Activated T-cell treated with anti-CD3 and anti-CD28 coated beads, Interleukin-2, amount 50 U/mL, for 72 hours (primary cell): ENCODE results near the gene SMNDC1. TPM values are rescaled to one million over a fixed set of nuclear protein-coding genes. Genes with fewer than 3 reads are reported as not detected.

Experiments used
- ATAC-seq, 2 donors: fragments of 150-1000 bp; cut with Tn5 transposase; replicated peaks in 1 of 2; 2 replicates each; pipeline ENCODE4 v1.10.0; 2021; ENCODE audit warnings: moderate library complexity in 2 of 2, mild to moderate bottlenecking in 1 of 2
- DNase-seq, 2 donors: peaks; one replicate each; pipeline ENCODE4 v3.0.0; 2021 to 2022; ENCODE audit warnings: mixed read lengths in 1 of 2
- H3K27ac Mint-ChIP-seq: one replicate; pipeline ENCODE4 v1.8.0; 2022; ENCODE audit warnings: mild to moderate bottlenecking, moderate library complexity, mixed read lengths
- H3K27me3 Mint-ChIP-seq: one replicate; pipeline ENCODE4 v1.8.0; 2022; ENCODE audit warnings: low read depth, mixed read lengths
- H3K36me3 Mint-ChIP-seq, 2 donors: one replicate each; pipeline ENCODE4 v1.8.0; 2022; ENCODE audit warnings: mixed read lengths in 2 of 2, mild to moderate bottlenecking in 1 of 2; ENCODE audit not compliant: insufficient read depth in 2 of 2
- H3K4me1 Mint-ChIP-seq: one replicate; pipeline ENCODE4 v1.8.0; 2022; ENCODE audit warnings: low read depth, mixed read lengths
- H3K4me3 Mint-ChIP-seq, 2 donors: one replicate each; pipeline ENCODE4 v1.8.0; 2022; ENCODE audit warnings: mild to moderate bottlenecking in 2 of 2, mixed read lengths in 2 of 2, moderate library complexity in 2 of 2
- H3K9me3 Mint-ChIP-seq, 2 donors: one replicate each; pipeline ENCODE4 v1.8.0; 2022; ENCODE audit warnings: mixed read lengths in 2 of 2
- total RNA-seq, 2 donors: library from RNA; stranded (reverse); gene quantifications; one replicate each; pipeline ENCODE4 v1.2.3, GENCODE V29; 2022

SMNDC1 gene
- total RNA-seq = 10 to 100 TPM; 49.2 to 54.6 TPM

- H3K4me1 Mint-ChIP-seq = peaks cover 59% of the 10 kb centered on the region
- peak within 1 kb of the TSS; percentile 96 for H3K27ac Mint-ChIP-seq
- H3K4me3 Mint-ChIP-seq = peak within 1 kb of the TSS; percentile 93 to 97
- DNase-seq (peak; percentile 97), ATAC-seq (peak; percentile 91)
- H3K36me3 Mint-ChIP-seq = peaks cover 11 to 31% of the 10 kb centered on the region in 2 donors
- no peaks in the 10 kb centered on the region for H3K9me3 Mint-ChIP-seq
- no peaks in the 10 kb centered on the region for H3K27me3 Mint-ChIP-seq
Measured at GRCh38 chr10:110304780-110305421, at the start of gene SMNDC1. Gene SMNDC1 (minus strand): TSS chr10:110304920. CDS start chr10:110303587, 1,333 bp downstream.

- no peaks in the 10 kb centered on the region for H3K9me3 Mint-ChIP-seq
- DNase-seq = peak; percentile 86 to 89
- peak; percentile 30 to 38 for ATAC-seq
- peak overlapping the region; percentile 92 to 94 for H3K4me3 Mint-ChIP-seq
- peaks cover 90% of the 10 kb centered on the region for H3K4me1 Mint-ChIP-seq
- H3K27me3 Mint-ChIP-seq = no peaks in the 10 kb centered on the region
- H3K36me3 Mint-ChIP-seq = peaks cover 0 to 2% of the 10 kb centered on the region in 2 donors
- H3K27ac Mint-ChIP-seq = peak overlapping the region; percentile 99
Measured at GRCh38 chr10:110354322-110354766, 49.6 kb upstream of the SMNDC1 start.

- ATAC-seq = peak; percentile 72 to 74
- Mint-ChIP-seq H3K36me3 (peaks cover 0 to 2% of the 10 kb centered on the region in 2 donors), H3K9me3 (no peaks in the 10 kb centered on the region), H3K27me3 (no peaks in the 10 kb centered on the region), H3K4me1 (peaks cover 81% of the 10 kb centered on the region), H3K4me3 (peak overlapping the region; percentile 92 to 94), H3K27ac (peak overlapping the region; percentile 99)
- DNase-seq = peak; percentile 79 to 86
Measured at GRCh38 chr10:110353244-110354119, 48.8 kb upstream of the SMNDC1 start.

- Mint-ChIP-seq H3K27me3 (peaks cover under 1% of the 10 kb centered on the region), H3K27ac (no peak overlapping the region), H3K4me1 (peaks cover 75% of the 10 kb centered on the region), H3K9me3 (no peaks in the 10 kb centered on the region), H3K4me3 (peak overlapping the region; percentile 92 to 94), H3K36me3 (peaks cover 0 to 2% of the 10 kb centered on the region in 2 donors)
- no peak for ATAC-seq
- DNase-seq = no peak
Measured at GRCh38 chr10:110352930-110353243, 48.2 kb upstream of the SMNDC1 start.

GRCh38 chr10:110350812-110351211, 46.1 kb upstream of the SMNDC1 start:
- no peak for ATAC-seq
- DNase-seq = no peak
- no peak overlapping the region for H3K4me3 Mint-ChIP-seq
- H3K27ac Mint-ChIP-seq = no peak overlapping the region
- H3K27me3 Mint-ChIP-seq = peaks cover 6% of the 10 kb centered on the region
- H3K4me1 Mint-ChIP-seq = peaks cover 55% of the 10 kb centered on the region
- no peaks in the 10 kb centered on the region for H3K9me3 Mint-ChIP-seq
- peaks cover under 1 to 2% of the 10 kb centered on the region in 2 donors for H3K36me3 Mint-ChIP-seq

GRCh38 chr10:110349831-110350230, 45.1 kb upstream of the SMNDC1 start:
- H3K4me1 Mint-ChIP-seq = peaks cover 45% of the 10 kb centered on the region
- no peak overlapping the region for H3K27ac Mint-ChIP-seq
- no peak overlapping the region for H3K4me3 Mint-ChIP-seq
- peaks cover 0 to 2% of the 10 kb centered on the region in 2 donors for H3K36me3 Mint-ChIP-seq
- ATAC-seq (no peak), DNase-seq (no peak)
- H3K9me3 Mint-ChIP-seq = no peaks in the 10 kb centered on the region
- peaks cover 11% of the 10 kb centered on the region for H3K27me3 Mint-ChIP-seq

GRCh38 chr10:110349386-110349785, 44.7 kb upstream of the SMNDC1 start:
- Mint-ChIP-seq H3K27ac (no peak overlapping the region), H3K4me1 (peaks cover 40% of the 10 kb centered on the region), H3K9me3 (no peaks in the 10 kb centered on the region), H3K36me3 (peaks cover 0 to 2% of the 10 kb centered on the region in 2 donors), H3K4me3 (no peak overlapping the region), H3K27me3 (peaks cover 15% of the 10 kb centered on the region)
- DNase-seq (no peak), ATAC-seq (no peak)

GRCh38 chr10:110348336-110348735, 43.6 kb upstream of the SMNDC1 start:
- Mint-ChIP-seq H3K4me1 (peaks cover 30% of the 10 kb centered on the region), H3K27ac (no peak overlapping the region), H3K27me3 (peaks cover 19% of the 10 kb centered on the region), H3K9me3 (no peaks in the 10 kb centered on the region), H3K36me3 (peaks cover 0 to 2% of the 10 kb centered on the region in 2 donors), H3K4me3 (no peak overlapping the region)
- ATAC-seq = no peak
- DNase-seq = no peak

- H3K9me3 Mint-ChIP-seq = no peaks in the 10 kb centered on the region
- DNase-seq = no peak
- H3K27ac Mint-ChIP-seq = no peak overlapping the region
- H3K4me3 Mint-ChIP-seq = no peak overlapping the region
- peaks cover 20% of the 10 kb centered on the region for H3K4me1 Mint-ChIP-seq
- peaks cover 26% of the 10 kb centered on the region for H3K27me3 Mint-ChIP-seq
- no peak for ATAC-seq
- H3K36me3 Mint-ChIP-seq = peaks cover 0 to 2% of the 10 kb centered on the region in 2 donors
Measured at GRCh38 chr10:110346914-110347313, 42.2 kb upstream of the SMNDC1 start.

- ATAC-seq = no peak
- peaks cover 4% of the 10 kb centered on the region for H3K4me1 Mint-ChIP-seq
- peaks cover 0 to 2% of the 10 kb centered on the region in 2 donors for H3K36me3 Mint-ChIP-seq
- H3K27ac Mint-ChIP-seq = no peak overlapping the region
- no peak overlapping the region for H3K4me3 Mint-ChIP-seq
- DNase-seq = no peak
- H3K27me3 Mint-ChIP-seq = peaks cover 28% of the 10 kb centered on the region
- H3K9me3 Mint-ChIP-seq = no peaks in the 10 kb centered on the region
Measured at GRCh38 chr10:110345286-110345685, 40.6 kb upstream of the SMNDC1 start.

- ATAC-seq (no peak), DNase-seq (no peak)
- Mint-ChIP-seq H3K9me3 (no peaks in the 10 kb centered on the region), H3K27me3 (peaks cover 33% of the 10 kb centered on the region), H3K36me3 (peaks cover 0 to 2% of the 10 kb centered on the region in 2 donors), H3K27ac (no peak overlapping the region), H3K4me1 (no peaks in the 10 kb centered on the region), H3K4me3 (no peak overlapping the region)
Measured at GRCh38 chr10:110344622-110345021, 39.9 kb upstream of the SMNDC1 start.

- no peak overlapping the region for H3K4me3 Mint-ChIP-seq
- no peak overlapping the region for H3K27ac Mint-ChIP-seq
- H3K36me3 Mint-ChIP-seq = peaks cover 0 to 2% of the 10 kb centered on the region in 2 donors
- no peak for ATAC-seq
- H3K27me3 Mint-ChIP-seq = peaks cover 33% of the 10 kb centered on the region
- no peak for DNase-seq
- H3K9me3 Mint-ChIP-seq = no peaks in the 10 kb centered on the region
- no peaks in the 10 kb centered on the region for H3K4me1 Mint-ChIP-seq
Measured at GRCh38 chr10:110343947-110344346, 39.2 kb upstream of the SMNDC1 start.

- Mint-ChIP-seq H3K36me3 (no peaks in the 10 kb centered on the region), H3K4me1 (peaks cover 10% of the 10 kb centered on the region), H3K27ac (no peak overlapping the region), H3K4me3 (no peak overlapping the region), H3K27me3 (peaks cover 31% of the 10 kb centered on the region), H3K9me3 (no peaks in the 10 kb centered on the region)
- DNase-seq (no peak), ATAC-seq (no peak)
Measured at GRCh38 chr10:110340816-110341215, 36.1 kb upstream of the SMNDC1 start.
